GM21367 (cell line): ENCODE measurements around the gene ZBTB49.

Experiments
- ATAC-seq: cut with Tn5 transposase; IDR thresholded peaks from one replicate; pipeline ENCODE4 v1.9.1; 2021; ENCODE audit not compliant: unreplicated experiment

Gene ZBTB49

DNA sequence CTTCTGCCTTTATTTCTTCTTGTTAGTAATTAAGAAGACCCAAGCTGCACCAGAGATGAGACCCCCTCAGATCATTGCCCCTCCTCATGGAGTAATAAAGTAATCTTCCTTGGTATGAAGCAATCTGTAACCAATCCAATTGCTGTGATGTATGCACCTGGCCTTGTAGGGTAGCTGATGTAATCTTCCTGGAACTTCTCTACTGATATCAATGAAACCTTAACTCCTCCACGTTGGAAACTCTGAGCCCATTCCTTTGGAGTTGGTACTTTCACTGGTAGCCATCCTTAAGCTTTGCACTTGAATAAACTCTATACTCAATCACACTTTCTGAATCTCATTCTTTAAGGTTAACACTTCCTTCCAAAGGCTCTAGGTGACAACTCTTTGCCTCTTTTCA is 65.3 kb downstream of the ZBTB49 start:
- no peak for ATAC-seq

GRCh38 chr4:4356106-4357041 is 66.3 kb downstream of the ZBTB49 start:
- ATAC-seq, result no peak

DNA sequence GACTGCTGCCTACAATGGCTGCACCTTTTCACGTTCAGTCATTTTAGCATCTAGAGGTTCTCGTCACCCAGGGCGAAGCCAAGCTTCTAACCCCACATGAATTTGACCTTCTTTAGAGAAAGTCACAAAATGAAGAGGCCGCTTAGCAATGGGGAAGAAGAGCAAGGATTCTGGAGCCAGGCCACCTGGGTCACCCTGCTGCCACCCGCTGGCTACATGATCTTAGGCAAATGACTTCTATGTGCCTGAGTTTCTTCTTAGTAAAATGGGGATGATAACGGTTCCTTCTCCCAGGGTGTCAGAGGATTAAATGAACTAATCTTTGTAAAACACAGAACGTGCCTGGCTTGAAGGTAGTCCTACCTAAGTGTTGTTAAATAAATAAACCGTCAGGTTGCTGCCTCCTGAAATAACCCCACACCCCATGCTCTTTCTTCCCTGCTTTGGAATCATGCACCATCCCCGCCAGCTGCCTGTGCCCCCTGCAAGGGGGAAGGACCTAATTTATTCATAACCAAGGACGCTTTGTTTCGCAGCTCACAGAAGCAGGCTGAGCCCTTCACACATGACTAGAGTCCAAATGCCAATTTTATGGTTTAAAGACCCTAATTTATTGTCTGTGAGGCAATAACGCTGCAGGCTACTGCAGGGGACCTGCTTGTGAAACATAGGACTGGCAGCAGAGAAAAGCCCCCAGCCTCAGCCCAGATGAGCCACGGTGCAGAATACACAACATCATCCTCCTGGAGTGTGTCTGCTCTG is 68.2 kb downstream of the ZBTB49 start:
- no peak for ATAC-seq

GRCh38 chr4:4361883-4362282 is 71.8 kb downstream of the ZBTB49 start:
- ATAC-seq, result no peak

DNA sequence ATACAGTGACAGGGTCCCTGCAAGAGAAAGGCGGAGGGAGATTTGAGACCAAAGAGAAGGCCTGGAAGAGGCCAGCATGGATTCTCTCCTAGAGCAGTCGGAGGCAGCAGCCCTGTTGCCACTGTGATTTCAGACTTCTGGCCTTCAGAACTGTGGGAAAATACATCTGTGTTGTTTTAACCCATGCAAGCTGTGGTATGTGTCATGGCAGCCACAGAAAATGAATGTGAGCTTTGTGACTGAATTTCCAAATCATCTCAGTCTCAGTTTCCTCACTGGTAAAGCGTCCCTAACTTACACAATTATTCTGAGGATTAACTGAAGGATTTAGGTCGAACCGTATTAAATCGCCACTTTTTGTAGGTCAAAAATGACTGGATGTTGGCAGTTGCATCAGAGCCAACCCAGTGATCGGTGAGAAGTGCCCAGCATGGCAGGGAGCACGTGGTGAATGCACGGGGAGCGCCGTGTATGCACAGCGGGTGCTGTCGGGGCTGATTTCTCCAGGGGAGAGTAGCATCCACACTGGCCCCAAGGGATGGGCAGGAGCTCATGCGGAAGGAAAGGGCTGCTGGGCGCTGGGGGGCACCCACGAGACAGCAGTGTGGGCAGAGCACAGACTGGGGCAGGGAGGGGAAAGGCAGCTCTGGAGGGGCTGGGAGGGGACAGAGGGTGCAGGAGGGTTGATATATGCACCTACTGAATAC is 73.1 kb downstream of the ZBTB49 start:
- ATAC-seq, result no peak

DNA sequence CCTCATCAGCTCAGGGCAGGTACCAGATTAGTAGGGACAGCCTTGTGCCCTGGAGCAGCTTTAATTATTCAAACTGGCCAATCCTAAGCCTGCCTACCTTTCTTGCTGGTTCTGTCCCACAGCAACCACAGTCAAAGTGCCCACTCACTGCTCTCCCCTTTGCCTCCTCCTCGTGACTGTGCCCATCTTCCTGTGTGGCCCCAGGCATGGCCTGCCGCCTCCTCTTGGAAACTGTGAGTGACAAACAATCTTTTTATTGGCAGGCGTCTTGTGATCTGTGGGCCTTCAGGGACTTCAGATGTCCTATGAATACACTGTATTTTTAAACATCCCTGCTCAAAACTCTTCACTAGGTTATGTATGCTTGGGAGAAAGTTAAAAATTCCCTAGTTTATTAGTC is 74.0 kb downstream of the ZBTB49 start:
- no peak for ATAC-seq

GRCh38 chr4:4364486-4365208 is 74.6 kb downstream of the ZBTB49 start:
- no peak for ATAC-seq

DNA sequence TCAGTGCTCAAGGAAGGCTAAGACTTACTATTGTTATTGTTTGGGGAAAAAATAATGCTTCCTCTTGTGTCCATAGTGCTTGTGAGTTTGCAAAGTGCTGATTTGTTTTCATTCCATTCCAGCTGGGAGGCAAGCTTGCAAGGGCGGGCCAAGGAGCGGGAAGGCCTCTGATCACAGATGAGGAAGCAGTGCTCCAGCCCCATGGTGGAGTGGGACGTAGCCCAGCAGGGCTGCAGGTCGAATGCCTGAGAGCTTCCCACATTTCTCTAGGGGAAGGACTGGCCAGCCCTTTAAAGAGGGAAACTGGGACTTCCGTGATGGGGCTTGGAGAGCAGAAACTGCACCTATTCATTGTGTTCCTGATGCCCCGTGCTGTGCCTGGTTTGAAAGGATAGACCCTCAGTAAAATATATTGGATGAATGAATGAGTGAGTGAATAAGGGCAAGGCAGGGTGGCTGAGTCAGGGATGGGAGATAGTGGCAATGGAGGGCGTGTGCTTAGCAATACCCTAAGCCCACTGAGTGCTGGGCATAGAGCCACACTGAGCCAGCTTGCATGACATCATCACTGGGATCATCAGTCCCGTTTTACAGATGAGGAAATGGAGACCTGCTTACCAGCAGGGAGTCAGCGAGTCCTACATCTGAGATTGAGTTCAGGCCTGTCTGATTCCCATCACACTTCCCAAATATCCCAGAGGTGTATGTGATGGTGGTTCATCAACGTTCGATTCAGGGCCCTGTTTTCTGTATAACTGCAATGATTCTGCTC is 78.9 kb downstream of the ZBTB49 start:
- no peak for ATAC-seq
